ENCODE results near the gene PTPN14.
"Not testable (repeated sequence)": the region's sequence is repeated elsewhere in the genome, so short reads cannot be mapped to it uniquely, and the experiment has no call there.

The PTPN14 gene

GRCh38 chr1:214403431-214403830, 148.0 kb downstream of the PTPN14 start:
- no peak for DNase-seq (ENCODE audit: low read depth)
- no peak for TF ChIP-seq CTCF (conservative IDR thresholded peaks at IDR 0.05; ENCODE audit: low read length)
- no peak overlapping the region for H3K4me3 ChIP-seq (ENCODE audit: low read length)

- no peak overlapping the region for H3K4me3 ChIP-seq (ENCODE audit: low read length)
- no peak for TF ChIP-seq CTCF (conservative IDR thresholded peaks at IDR 0.05; ENCODE audit: low read length)
- no peak for DNase-seq (ENCODE audit: low read depth)
Measured at GRCh38 chr1:214402613-214403083, 148.8 kb downstream of the PTPN14 start.

- peak; percentile 80 for DNase-seq (ENCODE audit: low read depth)
- no peak for TF ChIP-seq CTCF (conservative IDR thresholded peaks at IDR 0.05; ENCODE audit: low read length)
- no peak overlapping the region for H3K4me3 ChIP-seq (ENCODE audit: low read length)
Measured at GRCh38 chr1:214401666-214402065, 149.7 kb downstream of the PTPN14 start.

- H3K4me3 ChIP-seq (ENCODE audit: low read length), result no peak overlapping the region
- no peak for TF ChIP-seq CTCF (conservative IDR thresholded peaks at IDR 0.05; ENCODE audit: low read length)
- DNase-seq (ENCODE audit: low read depth), result no peak
Measured at GRCh38 chr1:214400131-214400530, 151.3 kb downstream of the PTPN14 start.

- H3K4me3 ChIP-seq (ENCODE audit: low read length), result no peak overlapping the region
- no peak for TF ChIP-seq CTCF (conservative IDR thresholded peaks at IDR 0.05; ENCODE audit: low read length)
- DNase-seq (ENCODE audit: low read depth), result no peak
Measured at GRCh38 chr1:214398490-214398889, 152.9 kb downstream of the PTPN14 start.

GRCh38 chr1:214397497-214397896, 153.9 kb downstream of the PTPN14 start:
- DNase-seq (ENCODE audit: low read depth), result no peak
- H3K4me3 ChIP-seq (ENCODE audit: low read length), result no peak overlapping the region
- TF ChIP-seq CTCF (conservative IDR thresholded peaks at IDR 0.05; ENCODE audit: low read length), result no peak

- no peak for DNase-seq (ENCODE audit: low read depth)
- TF ChIP-seq CTCF (conservative IDR thresholded peaks at IDR 0.05; ENCODE audit: low read length), result no peak
- H3K4me3 ChIP-seq (ENCODE audit: low read length), result no peak overlapping the region
Measured at GRCh38 chr1:214396330-214396729, 155.1 kb downstream of the PTPN14 start.

- DNase-seq (ENCODE audit: low read depth), result peak; percentile 88
- H3K4me3 ChIP-seq (ENCODE audit: low read length), result not testable (repeated sequence)
Measured at GRCh38 chr1:214394569-214394968, 156.8 kb downstream of the PTPN14 start.
